ENCODE data around the gene C11orf21.
"Not testable (repeated sequence)": the region's sequence is repeated elsewhere in the genome, so short reads cannot be mapped to it uniquely, and the experiment has no call there.

The C11orf21 gene

DNA sequence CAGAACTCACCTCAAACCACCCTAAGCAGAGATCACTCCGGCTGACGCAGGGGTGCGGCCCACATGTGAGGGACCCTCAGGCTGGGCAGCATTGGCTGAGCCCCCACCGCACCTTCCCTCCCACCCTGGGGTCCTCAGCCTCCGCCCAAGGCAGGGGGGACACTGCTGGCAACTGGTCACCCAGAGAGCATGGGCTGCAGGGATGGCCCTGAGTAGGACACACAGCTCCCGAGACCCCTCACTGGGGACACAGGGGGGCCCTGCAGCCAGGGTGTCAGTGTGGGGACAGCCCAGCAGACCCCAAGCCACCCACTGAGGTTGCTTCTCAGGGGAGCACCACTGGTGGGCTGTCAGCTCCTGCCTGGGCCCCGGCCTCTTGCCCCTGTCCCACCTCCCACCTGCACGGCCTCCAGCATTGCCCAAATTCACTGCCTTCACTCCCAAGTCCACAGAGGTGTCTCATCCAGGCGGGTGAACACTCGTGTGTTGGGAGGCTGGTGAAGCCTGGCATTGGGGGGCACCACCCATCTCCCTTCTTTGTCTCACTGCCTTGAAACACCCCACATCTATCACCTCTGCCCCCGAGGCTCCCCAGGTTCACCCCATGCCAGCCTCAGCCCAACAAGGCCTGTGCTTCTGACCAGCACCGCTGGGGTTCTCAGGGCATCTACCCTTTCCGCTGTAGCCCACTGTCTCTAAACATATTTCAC is 4.7 kb downstream of the C11orf21 start:
- no peak for DNase-seq (ENCODE audit: low read depth in 3 of 3)

GRCh38 chr11:2295971-2296912 is 5.5 kb downstream of the C11orf21 start:
- no peak for DNase-seq (ENCODE audit: low read depth in 3 of 3)

DNA sequence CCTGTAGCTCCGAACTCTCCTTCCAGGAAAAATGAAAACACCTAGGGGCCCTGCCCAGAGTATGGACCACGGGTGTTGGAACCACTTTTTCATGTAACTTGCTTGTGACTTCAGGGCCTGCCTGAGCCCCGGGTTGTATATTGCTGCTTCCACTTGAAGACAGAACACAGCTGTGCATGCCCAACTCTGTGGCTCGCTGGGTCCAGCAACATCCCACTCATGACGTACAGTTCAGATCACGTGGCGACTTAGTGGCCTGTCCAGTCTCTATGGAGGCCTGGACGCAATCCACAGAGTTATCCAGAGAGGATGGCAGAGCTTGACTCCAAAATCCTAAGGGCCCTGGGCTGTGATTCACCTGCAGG is 6.8 kb downstream of the C11orf21 start:
- DNase-seq (ENCODE audit: low read depth in 3 of 3) = no peak

GRCh38 chr11:2293984-2294925 is 7.5 kb downstream of the C11orf21 start:
- DNase-seq (ENCODE audit: low read depth in 3 of 3) = no peak

- DNase-seq (ENCODE audit: low read depth in 3 of 3) = no peak
These were observed 8.2 kb downstream of the C11orf21 start for GRCh38 chr11:2293531-2293971.

GRCh38 chr11:2290351-2290841 is 11.3 kb downstream of the C11orf21 start:
- DNase-seq (ENCODE audit: low read depth in 3 of 3) = no peak

GRCh38 chr11:2289859-2290258 is 11.9 kb downstream of the C11orf21 start:
- DNase-seq (ENCODE audit: low read depth in 3 of 3) = no peak

DNA sequence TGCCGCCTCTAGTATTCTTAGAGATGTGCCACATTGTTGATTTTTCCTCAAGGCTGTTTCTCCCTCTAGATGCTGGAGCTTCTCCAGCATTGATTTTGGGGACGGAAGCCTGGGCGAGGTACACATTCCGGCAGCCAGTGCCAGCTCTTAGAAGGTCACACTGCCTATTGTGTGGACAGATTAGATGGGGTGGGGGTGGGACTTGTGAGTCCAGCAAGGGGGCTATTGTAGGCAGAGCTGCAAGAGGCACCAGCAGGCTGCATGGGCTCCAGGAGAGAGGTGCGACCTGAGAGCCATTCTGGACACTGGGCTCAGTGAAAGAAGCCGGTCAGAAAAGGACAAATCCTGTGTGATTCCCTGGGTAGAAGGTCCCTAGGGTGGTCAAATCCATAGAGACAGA is 12.4 kb downstream of the C11orf21 start:
- DNase-seq (ENCODE audit: low read depth in 3 of 3) = no peak

- no peak for DNase-seq (ENCODE audit: low read depth in 3 of 3)
These were observed 14.6 kb downstream of the C11orf21 start for GRCh38 chr11:2287091-2287490.

DNA sequence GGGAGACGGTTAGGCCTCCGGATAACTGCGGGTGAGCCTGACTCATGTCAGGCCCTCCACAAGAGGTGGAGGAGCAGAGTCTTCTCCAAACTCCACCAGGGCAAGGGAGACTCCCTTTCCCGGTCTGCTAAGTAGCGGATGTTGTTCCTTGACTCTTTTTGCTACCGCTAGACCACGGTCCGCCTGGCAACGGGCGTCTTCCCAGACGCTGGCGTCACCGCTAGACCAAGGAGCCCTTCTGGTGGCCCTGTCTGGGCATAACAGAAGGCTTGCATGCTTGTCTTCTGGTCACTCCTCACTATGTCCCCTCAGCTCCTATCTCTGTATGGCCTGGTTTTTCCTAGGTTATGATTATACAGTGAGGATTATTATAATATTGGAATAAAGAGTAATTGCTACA is 15.4 kb downstream of the C11orf21 start:
- DNase-seq (ENCODE audit: low read depth in 3 of 3) = not testable (repeated sequence)

- no peak for DNase-seq (ENCODE audit: low read depth in 3 of 3)
These were observed 21.5 kb downstream of the C11orf21 start for GRCh38 chr11:2280208-2280607.

- DNase-seq (ENCODE audit: low read depth in 3 of 3) = no peak
These were observed 23.7 kb downstream of the C11orf21 start for GRCh38 chr11:2277933-2278523.

GRCh38 chr11:2277008-2277346 is 24.7 kb downstream of the C11orf21 start:
- no peak for DNase-seq (ENCODE audit: low read depth in 3 of 3)

DNA sequence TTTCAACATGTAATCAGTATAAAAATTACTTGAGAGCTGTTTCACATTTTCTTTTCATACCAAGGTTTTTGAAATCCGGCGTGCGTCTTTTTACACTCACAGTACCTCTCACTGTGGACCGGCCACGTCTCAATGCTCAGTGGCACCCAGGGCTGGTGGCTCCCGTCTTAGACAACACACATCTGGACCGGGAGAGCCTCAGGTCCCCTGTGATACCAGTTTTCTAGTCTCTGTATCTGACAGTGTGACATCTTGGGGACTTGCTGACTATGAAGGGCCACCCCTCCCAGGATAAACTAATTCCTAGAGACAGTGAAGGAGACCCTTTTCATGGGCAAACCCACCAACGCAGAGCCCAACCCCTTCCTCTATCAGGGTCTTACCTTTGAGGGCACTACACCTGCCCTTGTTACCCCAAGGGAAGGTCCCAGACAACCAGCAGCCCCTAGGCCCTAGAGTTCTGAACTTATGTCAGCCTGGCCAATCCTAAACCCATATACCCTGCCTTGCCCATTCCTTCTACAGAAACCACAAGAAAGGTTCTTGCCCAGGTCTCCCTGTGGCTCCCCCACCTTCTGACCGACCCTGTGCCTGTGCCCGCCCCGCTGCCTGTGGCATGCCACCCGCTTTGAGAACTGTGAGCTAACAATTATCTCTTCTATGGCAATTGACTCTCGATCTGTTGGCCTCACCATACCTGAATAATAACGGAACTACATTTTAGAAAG is 25.3 kb downstream of the C11orf21 start:
- DNase-seq (ENCODE audit: low read depth in 3 of 3) = no peak

DNA sequence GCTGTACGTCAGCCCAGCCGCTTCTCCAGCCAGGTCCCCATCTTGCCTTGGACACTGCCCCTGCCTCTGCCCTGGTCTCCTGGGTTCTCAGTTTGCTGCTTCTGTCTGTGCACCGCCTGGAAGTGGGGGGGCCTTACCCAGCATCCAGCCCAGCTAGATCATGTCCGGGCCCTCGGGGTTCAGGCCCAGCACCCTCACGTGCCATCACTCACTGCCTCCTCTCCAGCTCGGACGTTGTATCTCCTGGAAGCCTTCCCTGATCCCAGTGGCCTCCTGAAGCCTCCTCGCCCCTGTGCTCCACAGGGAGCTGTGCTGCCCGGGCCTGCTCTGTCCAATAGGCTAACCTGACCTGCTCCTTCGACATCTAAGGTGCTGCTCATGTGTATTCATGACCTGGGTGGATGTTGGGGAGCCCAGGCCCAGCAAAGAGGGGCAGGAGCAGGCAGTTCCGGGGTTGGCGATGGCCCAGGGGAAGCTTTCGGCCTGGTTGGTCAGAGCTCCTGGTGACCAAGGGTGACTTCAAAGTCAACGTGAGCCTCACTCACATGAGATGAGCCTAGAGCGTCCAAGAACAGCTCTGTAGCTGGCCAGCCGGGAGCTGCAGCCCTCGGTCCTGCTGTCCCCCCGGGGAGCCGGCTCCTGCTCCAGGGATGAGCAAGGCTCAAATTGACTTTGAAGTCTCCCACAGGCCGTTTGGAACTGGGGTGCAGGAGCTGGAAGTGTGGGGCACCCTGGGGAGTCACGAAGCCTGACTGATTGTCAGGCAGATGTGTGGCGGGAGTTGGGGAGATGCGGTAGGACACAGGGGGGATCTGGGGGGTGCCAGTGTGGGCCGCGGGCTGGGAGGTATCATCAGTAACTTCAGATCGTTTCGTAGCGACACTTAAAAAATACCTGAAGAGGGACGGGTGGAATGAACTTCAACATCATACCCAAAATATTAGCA is 26.1 kb downstream of the C11orf21 start:
- no peak for DNase-seq (ENCODE audit: low read depth in 3 of 3)

- DNase-seq (ENCODE audit: low read depth in 3 of 3) = no peak
These were observed 27.9 kb downstream of the C11orf21 start for GRCh38 chr11:2273771-2274170.

DNA sequence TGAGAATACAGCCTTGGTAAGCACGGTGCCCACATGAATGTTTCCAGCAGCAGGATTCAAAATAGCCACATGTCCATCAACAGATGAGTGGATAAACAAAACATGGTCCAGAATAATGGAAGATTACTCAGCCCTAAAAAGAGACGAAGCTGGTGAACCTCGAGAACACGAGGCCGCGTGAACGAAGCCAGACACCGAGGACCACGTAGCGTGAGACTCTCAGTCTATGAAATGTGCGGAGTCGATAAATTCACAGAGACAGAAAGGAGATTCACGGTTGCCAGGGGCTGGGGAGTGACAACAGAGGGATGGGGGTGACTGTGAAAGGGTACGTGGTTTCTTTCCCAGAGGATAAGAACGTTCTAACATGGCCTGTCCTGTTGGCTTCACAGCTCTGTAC is 28.4 kb downstream of the C11orf21 start:
- no peak for DNase-seq (ENCODE audit: low read depth in 3 of 3)

- no peak for DNase-seq (ENCODE audit: low read depth in 3 of 3)
These were observed 28.8 kb downstream of the C11orf21 start for GRCh38 chr11:2272946-2273280.

- no peak for DNase-seq (ENCODE audit: low read depth in 3 of 3)
These were observed 29.3 kb downstream of the C11orf21 start for GRCh38 chr11:2272228-2272945.
